ENCODE results near the gene PARD6G. TPM values are rescaled to one million over a fixed set of nuclear protein-coding genes. Genes with fewer than 3 reads are reported as not detected.

The PARD6G gene
- total and polyA plus RNA-seq, 5 experiments from 2014 or later: 0.13 to 0.34 (median 0.21) TPM; not detected in 1

GRCh38 chr18:80233899-80234298, 13.4 kb downstream of the PARD6G start:
- H3K4me1 Mint-ChIP-seq: no peaks in the 10 kb centered on the region
- H3K27me3 Mint-ChIP-seq: peaks cover 0 to 35% (median 9%) of the 10 kb centered on the region in 5 donors
- POLR2A ChIA-PET: no interaction called here
- ATAC-seq: no peak
- DNase-seq: no peak
- peaks cover 0 to 12% (median 4%) of the 10 kb centered on the region in 9 donors for H3K9me3 Mint-ChIP-seq
- H3K27ac Mint-ChIP-seq: no peak overlapping the region
- H3K4me3 Mint-ChIP-seq: no peak overlapping the region
- H3K36me3 Mint-ChIP-seq: peaks cover 0 to 1% (median 0%) of the 10 kb centered on the region in 3 donors

GRCh38 chr18:80233201-80233835, 14.0 kb downstream of the PARD6G start:
- Mint-ChIP-seq H3K36me3 (peaks cover 0 to 1% (median 0%) of the 10 kb centered on the region in 3 donors), H3K27me3 (peaks cover 0 to 36% (median 9%) of the 10 kb centered on the region in 5 donors), H3K27ac (no peak overlapping the region), H3K9me3 (peaks cover 0 to 12% (median 2%) of the 10 kb centered on the region in 9 donors), H3K4me1 (no peaks in the 10 kb centered on the region), H3K4me3 (no peak overlapping the region)
- POLR2A ChIA-PET: no interaction called here
- no peak for ATAC-seq
- no peak for DNase-seq

- no peak for ATAC-seq
- H3K27ac Mint-ChIP-seq: no peak overlapping the region
- H3K4me1 Mint-ChIP-seq: no peaks in the 10 kb centered on the region
- no peak overlapping the region for H3K4me3 Mint-ChIP-seq
- no peak for DNase-seq
- POLR2A ChIA-PET: no interaction called here
- H3K27me3 Mint-ChIP-seq: peaks cover 0 to 36% (median 9%) of the 10 kb centered on the region in 5 donors
- peaks cover 0 to 1% (median 0%) of the 10 kb centered on the region in 3 donors for H3K36me3 Mint-ChIP-seq
- peaks cover 0 to 12% (median 2%) of the 10 kb centered on the region in 9 donors for H3K9me3 Mint-ChIP-seq
Measured at GRCh38 chr18:80232710-80233109, 14.6 kb downstream of the PARD6G start.

- ATAC-seq (no peak), DNase-seq (no peak)
- peaks cover 0 to 1% (median 0%) of the 10 kb centered on the region in 3 donors for H3K36me3 Mint-ChIP-seq
- no peaks in the 10 kb centered on the region for H3K4me1 Mint-ChIP-seq
- peaks cover 0 to 36% (median 9%) of the 10 kb centered on the region in 5 donors for H3K27me3 Mint-ChIP-seq
- no peak overlapping the region for H3K4me3 Mint-ChIP-seq
- H3K9me3 Mint-ChIP-seq: peaks cover 0 to 12% (median 2%) of the 10 kb centered on the region in 9 donors
- POLR2A ChIA-PET: no interaction called here
- peak overlapping the region in 1 of 10 donors; percentile 61 for H3K27ac Mint-ChIP-seq
Measured at GRCh38 chr18:80232030-80232429, 15.3 kb downstream of the PARD6G start.

- POLR2A ChIA-PET: no interaction called here
- peaks cover 0 to 11% (median 2%) of the 10 kb centered on the region in 9 donors for H3K9me3 Mint-ChIP-seq
- H3K27me3 Mint-ChIP-seq: peaks cover 0 to 36% (median 7%) of the 10 kb centered on the region in 5 donors
- H3K4me3 Mint-ChIP-seq: no peak overlapping the region
- H3K4me1 Mint-ChIP-seq: no peaks in the 10 kb centered on the region
- H3K36me3 Mint-ChIP-seq: no peaks in the 10 kb centered on the region
- H3K27ac Mint-ChIP-seq: no peak overlapping the region
- no peak for ATAC-seq
- DNase-seq: no peak
Measured at GRCh38 chr18:80231616-80232015, 15.7 kb downstream of the PARD6G start.

- Mint-ChIP-seq H3K9me3 (peaks cover 0 to 7% (median 0%) of the 10 kb centered on the region in 9 donors), H3K27me3 (peaks cover 0 to 34% (median 9%) of the 10 kb centered on the region in 5 donors), H3K4me3 (no peak overlapping the region), H3K4me1 (no peaks in the 10 kb centered on the region), H3K36me3 (no peaks in the 10 kb centered on the region), H3K27ac (no peak overlapping the region)
- ATAC-seq (no peak), DNase-seq (no peak)
- POLR2A ChIA-PET: no interaction called here
Measured at GRCh38 chr18:80231151-80231550, 16.2 kb downstream of the PARD6G start.

- POLR2A ChIA-PET: no interaction called here
- Mint-ChIP-seq H3K9me3 (peaks cover 0 to 2% (median 0%) of the 10 kb centered on the region in 9 donors), H3K27ac (no peak overlapping the region), H3K4me1 (no peaks in the 10 kb centered on the region), H3K4me3 (no peak overlapping the region), H3K27me3 (peaks cover 0 to 34% (median 7%) of the 10 kb centered on the region in 5 donors), H3K36me3 (no peaks in the 10 kb centered on the region)
- no peak for DNase-seq
- no peak for ATAC-seq
Measured at GRCh38 chr18:80229766-80230745, 17.3 kb downstream of the PARD6G start.

- H3K27ac Mint-ChIP-seq: no peak overlapping the region
- POLR2A ChIA-PET: no interaction called here
- peaks cover 0 to 33% (median 7%) of the 10 kb centered on the region in 5 donors for H3K27me3 Mint-ChIP-seq
- ATAC-seq (no peak), DNase-seq (no peak)
- peaks cover 0 to 2% (median 0%) of the 10 kb centered on the region in 9 donors for H3K9me3 Mint-ChIP-seq
- H3K36me3 Mint-ChIP-seq: no peaks in the 10 kb centered on the region
- H3K4me1 Mint-ChIP-seq: no peaks in the 10 kb centered on the region
- no peak overlapping the region for H3K4me3 Mint-ChIP-seq
Measured at GRCh38 chr18:80229363-80229762, 18.0 kb downstream of the PARD6G start.

- no peaks in the 10 kb centered on the region for H3K4me1 Mint-ChIP-seq
- H3K36me3 Mint-ChIP-seq: no peaks in the 10 kb centered on the region
- peaks cover 0 to 22% (median 3%) of the 10 kb centered on the region in 5 donors for H3K27me3 Mint-ChIP-seq
- DNase-seq (no peak), ATAC-seq (no peak)
- no peak overlapping the region for H3K4me3 Mint-ChIP-seq
- H3K9me3 Mint-ChIP-seq: peaks cover 0 to under 1% (median 0%) of the 10 kb centered on the region in 9 donors
- POLR2A ChIA-PET: no interaction called here
- no peak overlapping the region for H3K27ac Mint-ChIP-seq
Measured at GRCh38 chr18:80228051-80228848, 19.1 kb downstream of the PARD6G start.

GRCh38 chr18:80227472-80227871, 19.8 kb downstream of the PARD6G start:
- POLR2A ChIA-PET: no interaction called here

GRCh38 chr18:80225685-80226084, 21.6 kb downstream of the PARD6G start:
- Mint-ChIP-seq H3K36me3 (peaks cover 0 to 5% (median 0%) of the 10 kb centered on the region in 3 donors), H3K4me3 (no peak overlapping the region), H3K4me1 (no peaks in the 10 kb centered on the region), H3K27ac (no peak overlapping the region), H3K27me3 (peaks cover 1 to 30% (median 8%) of the 10 kb centered on the region in 5 donors), H3K9me3 (peaks cover 0 to 8% (median 0%) of the 10 kb centered on the region in 9 donors)
- no peak for ATAC-seq
- no peak for DNase-seq
- POLR2A ChIA-PET: no interaction called here

More at GRCh38 chr18:80227472-80227871, 19.8 kb downstream of the PARD6G start:
- H3K9me3 Mint-ChIP-seq: no peaks in the 10 kb centered on the region
- H3K27ac Mint-ChIP-seq: no peak overlapping the region
- DNase-seq: no peak
- ATAC-seq: no peak
- no peak overlapping the region for H3K4me3 Mint-ChIP-seq
- no peaks in the 10 kb centered on the region for H3K36me3 Mint-ChIP-seq
- H3K27me3 Mint-ChIP-seq: peaks cover 0 to 21% (median 3%) of the 10 kb centered on the region in 5 donors
- H3K4me1 Mint-ChIP-seq: no peaks in the 10 kb centered on the region

- Mint-ChIP-seq H3K4me1 (no peaks in the 10 kb centered on the region), H3K27ac (no peak overlapping the region), H3K4me3 (no peak overlapping the region), H3K27me3 (peaks cover 6 to 26% (median 9%) of the 10 kb centered on the region in 5 donors), H3K9me3 (peaks cover 0 to 9% (median 0%) of the 10 kb centered on the region in 9 donors), H3K36me3 (peaks cover 0 to 5% (median 2%) of the 10 kb centered on the region in 3 donors)
- DNase-seq (no peak), ATAC-seq (no peak)
- POLR2A ChIA-PET: no interaction called here
Measured at GRCh38 chr18:80223581-80224148, 23.6 kb downstream of the PARD6G start.
